Transverse colon (tissue), 4 donors: ENCODE data around the gene TSPO2.

Experiments
- POLR2AphosphoS5 ChIP-seq, 3 donors: sonication (generic); formaldehyde crosslinking; IDR thresholded peaks; one replicate each; pipeline ENCODE4 v1.6.1; 2016; ENCODE audit warnings: antibody characterized with exemption in 3 of 3
- TF ChIP-seq, protein P1 (sequence below), 5 experiments: fragments of 200-600 bp in 3 of 5; fragments of 450-650 bp in 2 of 5; sonication (generic) in 3 of 5; IDR thresholded peaks; 1 replicate in 2 of 5; 2 replicates in 3 of 5; pipeline ENCODE4 v1.5.1; 2016 to 2017; ENCODE audit warnings: antibody characterized with exemption in 5 of 5, inconsistent platforms in 3 of 5, mild to moderate bottlenecking in 2 of 5, moderate library complexity in 1 of 5

DNA sequence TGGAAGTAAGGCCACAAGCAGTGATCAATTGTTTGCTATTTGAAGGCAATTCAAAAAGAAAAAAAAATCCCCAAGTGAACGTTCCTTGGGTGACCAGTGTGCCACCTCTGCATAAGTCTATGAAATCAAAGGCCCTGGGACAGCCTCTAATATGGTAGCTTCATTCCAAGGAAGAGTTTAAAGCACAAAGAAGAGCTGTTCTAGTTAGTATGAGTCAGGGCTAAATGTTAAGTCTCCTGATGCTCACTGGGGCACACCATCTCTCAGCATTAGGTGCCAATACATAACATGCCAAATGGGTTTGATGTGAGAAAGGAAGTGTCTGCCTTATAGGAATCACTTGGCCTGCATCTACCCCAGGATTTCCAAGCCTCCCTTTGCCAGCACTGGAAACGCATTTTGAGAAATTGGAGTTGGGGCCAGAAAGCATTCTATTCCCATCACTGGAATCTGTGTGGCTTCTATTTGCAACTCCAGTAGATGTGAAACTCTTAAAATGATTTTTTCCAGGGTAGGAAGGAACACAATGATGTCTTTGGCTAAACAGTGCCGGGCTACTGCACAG lies 16.2 kb upstream of the TSPO2 start:
- TF ChIP-seq, protein P1, sequence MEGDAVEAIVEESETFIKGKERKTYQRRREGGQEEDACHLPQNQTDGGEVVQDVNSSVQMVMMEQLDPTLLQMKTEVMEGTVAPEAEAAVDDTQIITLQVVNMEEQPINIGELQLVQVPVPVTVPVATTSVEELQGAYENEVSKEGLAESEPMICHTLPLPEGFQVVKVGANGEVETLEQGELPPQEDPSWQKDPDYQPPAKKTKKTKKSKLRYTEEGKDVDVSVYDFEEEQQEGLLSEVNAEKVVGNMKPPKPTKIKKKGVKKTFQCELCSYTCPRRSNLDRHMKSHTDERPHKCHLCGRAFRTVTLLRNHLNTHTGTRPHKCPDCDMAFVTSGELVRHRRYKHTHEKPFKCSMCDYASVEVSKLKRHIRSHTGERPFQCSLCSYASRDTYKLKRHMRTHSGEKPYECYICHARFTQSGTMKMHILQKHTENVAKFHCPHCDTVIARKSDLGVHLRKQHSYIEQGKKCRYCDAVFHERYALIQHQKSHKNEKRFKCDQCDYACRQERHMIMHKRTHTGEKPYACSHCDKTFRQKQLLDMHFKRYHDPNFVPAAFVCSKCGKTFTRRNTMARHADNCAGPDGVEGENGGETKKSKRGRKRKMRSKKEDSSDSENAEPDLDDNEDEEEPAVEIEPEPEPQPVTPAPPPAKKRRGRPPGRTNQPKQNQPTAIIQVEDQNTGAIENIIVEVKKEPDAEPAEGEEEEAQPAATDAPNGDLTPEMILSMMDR (IDR thresholded peaks at IDR 0.05): no peak
- TF ChIP-seq POLR2AphosphoS5 (IDR thresholded peaks at IDR 0.05): no peak
